ENCODE measurements around the gene TAF1C. TPM values are rescaled to one million over a fixed set of nuclear protein-coding genes. Genes with fewer than 3 reads are reported as not detected.

Gene TAF1C
- total and polyA plus RNA-seq, 2 of the 4 experiments (the other 2 are of a cell fraction): 7.3 to 35.5 TPM

- H4K91ac ChIP-seq (ENCODE audit: insufficient read depth, low read depth, low read length): peak overlapping the region; percentile 77; the same call in 1 of the 2 replicates
- H3K4me2 ChIP-seq (ENCODE audit: low read depth, low read length): no peak overlapping the region
- ChIA-PET CTCF (interaction anchor here (1.2 to 1.5 kb wide), 2 partner anchors 9 to 41 kb away, joined by 3 to 7 read pairs; partner anchors contain the start of gene TAF1C), POLR2A (ENCODE audit: unreplicated experiment) (interaction anchor here (0.6 kb wide), 1 partner anchor 34 kb away, joined by 3 read pairs; no protein-coding TSS in a partner anchor)
- H3K56ac ChIP-seq (ENCODE audit: extremely low read depth, insufficient read depth, low read length): no peak overlapping the region
- intact Hi-C loops (cut with micrococcal nuclease): no loop called here
- H3K4me3 ChIP-seq (ENCODE audit: insufficient read depth, low read depth, low read length): no peak overlapping the region
- 88% methylated on average over 2 of the region's 6 CpGs; no CpG with 5 or more reads in 1 of the 2 experiments for WGBS, 2 experiments (ENCODE audit: extremely low coverage in 2 of 2, insufficient read length in 1 of 2)
- H3K4ac ChIP-seq (ENCODE audit: low read depth, low read length): peak overlapping the region; percentile 62; the same call in 1 of the 2 replicates
- H3K9me3 ChIP-seq (ENCODE audit: control insufficient read depth, insufficient read depth, low read length): no peaks in the 10 kb centered on the region
- H4K8ac ChIP-seq (ENCODE audit: low read depth in 2 of 2, low read length in 2 of 2): peak overlapping the region in 1 of 2 experiments; percentile 18; a peak in 2 of 4 replicates
- no peaks in the 10 kb centered on the region for H4K20me1 ChIP-seq (ENCODE audit: insufficient read depth, low read length)
- ATAC-seq (ENCODE audit: low read depth) (no peak), DNase-seq (no peak)
- no TSS peak for BruUV-seq (replicated peaks)
- peak overlapping the region; percentile 35 for H2AK9ac ChIP-seq (replicated peaks; ENCODE audit: low read depth, low read length, poor library complexity)
- no peak overlapping the region for H3K18ac ChIP-seq (ENCODE audit: low read depth, low read length)
- H3K9me1 ChIP-seq (ENCODE audit: insufficient read depth, low read length): peaks cover 6% of the 10 kb centered on the region; the same call in 1 of the 2 replicates
- peak overlapping the region; percentile 5; the same call in 1 of the 2 replicates for H4K5ac ChIP-seq (ENCODE audit: low read depth, low read length)
- dilution Hi-C loops (cut with HindIII; ENCODE audit: low sequenced_read_pairs, unreplicated experiment): no loop called here
- H3K4me1 ChIP-seq (ENCODE audit: control insufficient read depth, insufficient read depth, low read length): peaks cover 9% of the 10 kb centered on the region
- TF ChIP-seq CTCF (conservative IDR thresholded peaks at IDR 0.05; ENCODE audit: low read depth, low read length): no peak
- no peak for TF ChIP-seq CEBPB (IDR thresholded peaks at IDR 0.05; ENCODE audit: low read depth, low read length)
- TF ChIP-seq BHLHE40 (IDR thresholded peaks at IDR 0.05; ENCODE audit: low read depth, low read length): no peak
- no peak for TF ChIP-seq RAD21 (IDR thresholded peaks at IDR 0.05; ENCODE audit: low read length)
- TF ChIP-seq MXI1 (IDR thresholded peaks at IDR 0.05; ENCODE audit: borderline replicate concordance, low read depth, low read length): no peak
- TF ChIP-seq USF2 (IDR thresholded peaks at IDR 0.05; ENCODE audit: low read depth, low read length): no peak
- no peak for TF ChIP-seq SMC3 (IDR thresholded peaks at IDR 0.05; ENCODE audit: low read depth, low read length)
- TF ChIP-seq CHD1 (IDR thresholded peaks at IDR 0.05; ENCODE audit: low read depth, low read length): no peak
- TF ChIP-seq FOS (IDR thresholded peaks at IDR 0.05; ENCODE audit: low read depth, low read length): no peak
- no peak for TF ChIP-seq RFX5 (IDR thresholded peaks at IDR 0.05; ENCODE audit: low read depth, low read length)
- TF ChIP-seq POLR2A (IDR thresholded peaks at IDR 0.05; ENCODE audit: low read depth, low read length): no peak
- TF ChIP-seq MAFK (IDR thresholded peaks at IDR 0.05; ENCODE audit: low read depth, low read length): no peak
- TF ChIP-seq RCOR1 (IDR thresholded peaks at IDR 0.05; ENCODE audit: insufficient replicate concordance, low read length): no peak
- TF ChIP-seq MAZ (IDR thresholded peaks at IDR 0.05; ENCODE audit: borderline replicate concordance, low read depth, low read length): no peak
- no peak for TF ChIP-seq NFE2L2 (IDR thresholded peaks at IDR 0.05; ENCODE audit: low read depth, low read length)
- no peak for TF ChIP-seq ELK1 (IDR thresholded peaks at IDR 0.05; ENCODE audit: borderline replicate concordance, low read depth, low read length)
- H3K23ac ChIP-seq (ENCODE audit: low read depth, low read length): no peak overlapping the region
- in situ Hi-C loops (cut with MboI; ENCODE audit: low sequenced_read_pairs): no loop called here
- H3K14ac ChIP-seq (replicated peaks; ENCODE audit: low read depth, low read length): peak overlapping the region; percentile 40; the same call in 1 of the 2 replicates
- no peak overlapping the region for H3K27ac ChIP-seq (ENCODE audit: insufficient read depth, low read length)
- no peaks in the 10 kb centered on the region for H3K36me3 ChIP-seq (ENCODE audit: control insufficient read depth, insufficient read depth, low read length)
- H3K27me3 ChIP-seq (ENCODE audit: control insufficient read depth, insufficient read depth, low read length): peaks cover 12% of the 10 kb centered on the region; the same call in 1 of the 2 replicates
- H2BK5ac ChIP-seq (ENCODE audit: low read depth, low read length, poor library complexity, severe bottlenecking): no peak overlapping the region
- peak overlapping the region; percentile 80; the same call in 1 of the 3 replicates for H2BK15ac ChIP-seq (ENCODE audit: low read depth, low read length)
- H2AK5ac ChIP-seq (ENCODE audit: low read depth, low read length): peak overlapping the region; percentile 76
- H2BK120ac ChIP-seq (ENCODE audit: low read depth, low read length): peak overlapping the region; percentile 22; the same call in 1 of the 2 replicates
- no peak overlapping the region for H3K9ac ChIP-seq (ENCODE audit: low read depth, low read length)
- H3K79me1 ChIP-seq (ENCODE audit: low read depth in 1 of 2, low read length in 2 of 2): no peaks in the 10 kb centered on the region
- 0 out of 2 replicates have a peak overlapping the region, but pooled peaks have one; percentile 12 for H2BK20ac ChIP-seq (ENCODE audit: low read depth, low read length)
- no peak overlapping the region for H2AFZ ChIP-seq (replicated peaks; ENCODE audit: low read length, poor library complexity)
Observed at GRCh38 chr16:84227548-84227947, 40.7 kb upstream of the TAF1C start.
